OCI-LY7 (cell line): ENCODE data around the gene UBE2K. TPM values are rescaled to one million over a fixed set of nuclear protein-coding genes. Genes with fewer than 3 reads are reported as not detected.
A peak's percentile ranks its signal among the peaks of the same experiment; 100 is the strongest.

ENCODE experiments used
- BruUV-seq: library from RNA; stranded (reverse); fragments of 400-500 nt; replicated peaks from 2 replicates; lab custom pipeline; 2021; lab: Mats Ljungman, UMichigan
- CTCF ChIA-PET: fragments of 300-600 bp; sonication (Branson Sonifier 250); formaldehyde crosslinking; loops from one replicate; lab custom pipeline; 2022; ENCODE audit warnings: antibody characterized with exemption; ENCODE audit not compliant: unreplicated experiment; lab: Charles Lee
- POLR2A ChIA-PET: fragments of 300-600 bp; sonication (Branson Sonifier 250); formaldehyde crosslinking; loops from one replicate; lab custom pipeline; 2022; ENCODE audit warnings: antibody characterized with exemption; lab: Charles Lee
- DNase-seq: peaks from one replicate; pipeline ENCODE4 v3.0.0-alpha.2; 2015; ENCODE audit warnings: low spot score
- H2AFZ ChIP-seq: fragments of 200-600 bp; sonication (generic), shearing (Covaris generic); 2 replicates; pipeline ENCODE4 v1.6.1; 2014; ENCODE audit warnings: mild to moderate bottlenecking, antibody characterized with exemption, low read length, moderate library complexity
- H3K27ac ChIP-seq: fragments of 200-600 bp; sonication (generic); 2 replicates; pipeline ENCODE4 v1.5.1; 2014; ENCODE audit warnings: mixed run types, low read depth, mild to moderate bottlenecking, moderate library complexity, low read length, inconsistent platforms; ENCODE audit not compliant: poor library complexity, severe bottlenecking
- H3K36me3 ChIP-seq: fragments of 200-600 bp; sonication (generic); 2 replicates; pipeline ENCODE4 v1.6.1; 2014; ENCODE audit warnings: mild to moderate bottlenecking, antibody characterized with exemption, low read length, moderate library complexity, mixed read lengths; ENCODE audit not compliant: insufficient read depth
- H3K4me1 ChIP-seq: fragments of 200-600 bp; sonication (generic); 2 replicates; pipeline ENCODE4 v1.5.1; 2014; ENCODE audit warnings: mild to moderate bottlenecking, low read length; ENCODE audit not compliant: insufficient read depth, poor library complexity, severe bottlenecking
- H3K4me2 ChIP-seq: fragments of 200-600 bp; sonication (generic); 2 replicates; pipeline ENCODE4 v1.6.1; 2014; ENCODE audit warnings: mild to moderate bottlenecking, low read length
- H3K4me3 ChIP-seq: fragments of 200-600 bp; sonication (generic); 2 replicates; pipeline ENCODE4 v1.5.1; 2014; ENCODE audit warnings: mild to moderate bottlenecking, low read depth, low read length; ENCODE audit not compliant: poor library complexity, severe bottlenecking
- H3K79me2 ChIP-seq: fragments of 200-600 bp; sonication (generic); 2 replicates; pipeline ENCODE4 v1.6.1; 2016; ENCODE audit warnings: low read depth, mild to moderate bottlenecking, low read length, moderate library complexity, mixed read lengths; ENCODE audit not compliant: insufficient read depth
- H3K9me2 ChIP-seq: fragments of 200-600 bp; sonication (generic); 2 replicates; pipeline ENCODE4 v1.6.1; 2016; ENCODE audit warnings: mild to moderate bottlenecking, low read length, mixed read lengths; ENCODE audit not compliant: insufficient read depth
- H3K9me3 ChIP-seq: fragments of 200-600 bp; sonication (generic); 2 replicates; pipeline ENCODE4 v1.6.1; 2014; ENCODE audit warnings: mild to moderate bottlenecking, mixed run types, low read length, mixed read lengths
- H4K20me1 ChIP-seq: fragments of 200-600 bp; sonication (generic); 2 replicates; pipeline ENCODE4 v1.6.1; 2014; ENCODE audit warnings: mild to moderate bottlenecking, antibody characterized with exemption, low read length, moderate library complexity, mixed read lengths; ENCODE audit not compliant: insufficient read depth
- EZH2phosphoT487 ChIP-seq: fragments of 200-600 bp; sonication (generic); IDR thresholded peaks from 2 replicates; pipeline ENCODE4 v1.6.1; 2018; ENCODE audit warnings: low read depth, borderline replicate concordance, mild to moderate bottlenecking, mixed run types, antibody characterized with exemption, low read length, moderate library complexity, mixed read lengths
- intact Hi-C: fragments of 100-400 bp; cut with micrococcal nuclease; formaldehyde crosslinking; loops from one replicate; pipeline ENCODE4 v1.10.0; 2022; ENCODE audit not compliant: unreplicated experiment
- total RNA-seq, 2 experiments: library from RNA; depleted of rRNA in 1 of 2; stranded (reverse); fragments of >200 nt in 1 of 2; shearing (Covaris generic) in 1 of 2; gene quantifications; 2 replicates each; pipeline ENCODE4 v1.2.3, GENCODE V29; 2014 to 2022
- TF ChIP-seq, protein P1 (sequence below): fragments of 200-600 bp; sonication (generic); conservative IDR thresholded peaks from 2 replicates; pipeline ENCODE4 v1.5.1; 2014; ENCODE audit warnings: mild to moderate bottlenecking, antibody characterized with exemption, low read length, moderate library complexity, mixed read lengths

UBE2K gene
- total RNA-seq, 2 experiments from 2014 or later, result 20.8 to 88.0 TPM

DNA sequence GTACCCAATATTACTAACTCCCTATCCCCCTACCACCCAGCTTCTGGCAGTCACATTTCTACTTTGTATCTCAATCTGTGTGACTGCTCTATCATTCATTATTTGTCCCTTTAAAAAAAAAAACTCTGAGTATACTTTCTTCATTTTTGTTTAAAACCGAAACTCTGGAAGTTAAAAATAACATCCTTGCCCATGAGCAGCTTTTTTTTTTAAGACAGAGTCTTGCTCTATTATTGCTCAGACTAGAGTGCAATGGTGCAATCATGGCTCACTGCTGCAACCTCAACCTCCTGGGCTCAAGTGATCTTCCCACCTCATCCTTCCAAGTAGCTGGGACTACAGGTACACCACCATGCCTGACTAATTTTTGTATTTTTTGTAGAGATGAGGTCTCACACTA, 15.8 kb downstream of the UBE2K start:
- peak overlapping the region; percentile 58 for H3K4me2 ChIP-seq
- H3K79me2 ChIP-seq, result peaks cover 88% of the 10 kb centered on the region
- H4K20me1 ChIP-seq, result peaks cover 14% of the 10 kb centered on the region; the same call in 1 of the 2 replicates
- intact Hi-C loops, result no loop called here
- ChIA-PET POLR2A (interaction anchor here (0.6 to 1.0 kb wide), 3 partner anchors 9 to 68 kb away, joined by 3 to 7 read pairs (median 5); no protein-coding TSS in a partner anchor), CTCF (interaction anchor here (0.5 to 0.6 kb wide), 2 partner anchors 15 to 17 kb away, joined by 3 to 4 read pairs; no protein-coding TSS in a partner anchor)
- H3K36me3 ChIP-seq, result peaks cover 40% of the 10 kb centered on the region
- H3K9me2 ChIP-seq, result no peaks in the 10 kb centered on the region
- H3K4me3 ChIP-seq, result peak overlapping the region; percentile 6
- BruUV-seq, result no TSS peak
- H2AFZ ChIP-seq, result no peak overlapping the region
- no peaks in the 10 kb centered on the region for H3K9me3 ChIP-seq
- peak; percentile 21 for DNase-seq
- no peak for TF ChIP-seq EZH2phosphoT487
- TF ChIP-seq, protein P1, sequence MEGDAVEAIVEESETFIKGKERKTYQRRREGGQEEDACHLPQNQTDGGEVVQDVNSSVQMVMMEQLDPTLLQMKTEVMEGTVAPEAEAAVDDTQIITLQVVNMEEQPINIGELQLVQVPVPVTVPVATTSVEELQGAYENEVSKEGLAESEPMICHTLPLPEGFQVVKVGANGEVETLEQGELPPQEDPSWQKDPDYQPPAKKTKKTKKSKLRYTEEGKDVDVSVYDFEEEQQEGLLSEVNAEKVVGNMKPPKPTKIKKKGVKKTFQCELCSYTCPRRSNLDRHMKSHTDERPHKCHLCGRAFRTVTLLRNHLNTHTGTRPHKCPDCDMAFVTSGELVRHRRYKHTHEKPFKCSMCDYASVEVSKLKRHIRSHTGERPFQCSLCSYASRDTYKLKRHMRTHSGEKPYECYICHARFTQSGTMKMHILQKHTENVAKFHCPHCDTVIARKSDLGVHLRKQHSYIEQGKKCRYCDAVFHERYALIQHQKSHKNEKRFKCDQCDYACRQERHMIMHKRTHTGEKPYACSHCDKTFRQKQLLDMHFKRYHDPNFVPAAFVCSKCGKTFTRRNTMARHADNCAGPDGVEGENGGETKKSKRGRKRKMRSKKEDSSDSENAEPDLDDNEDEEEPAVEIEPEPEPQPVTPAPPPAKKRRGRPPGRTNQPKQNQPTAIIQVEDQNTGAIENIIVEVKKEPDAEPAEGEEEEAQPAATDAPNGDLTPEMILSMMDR, result no peak
- peaks cover 16% of the 10 kb centered on the region for H3K4me1 ChIP-seq
- H3K27ac ChIP-seq, result peak overlapping the region; percentile 15

DNA sequence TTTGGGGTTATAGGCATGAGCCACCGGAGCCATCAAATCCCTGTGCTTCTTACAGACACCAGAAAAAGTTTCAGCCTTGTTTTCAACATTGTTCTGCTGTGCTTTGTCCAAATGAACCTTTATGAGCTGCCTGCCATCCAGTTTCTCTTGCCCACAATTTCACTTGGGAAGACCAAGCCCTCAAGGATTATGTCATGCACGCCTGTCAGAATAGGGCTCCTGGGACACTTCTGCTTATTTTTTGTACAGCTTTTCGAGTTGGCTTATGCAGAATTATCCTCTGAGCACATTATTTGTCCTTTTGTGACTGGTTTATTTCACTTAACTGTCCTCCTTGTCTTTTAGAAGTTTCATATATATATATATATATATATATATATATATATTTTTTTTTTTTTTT, 16.2 kb downstream of the UBE2K start:
- Histone ChIP-seq H3K4me1 (peaks cover 16% of the 10 kb centered on the region), H3K27ac (peak overlapping the region; percentile 15)
- POLR2A ChIA-PET, result interaction anchor here (0.7 to 1.0 kb wide), 2 partner anchors 14 to 68 kb away, joined by 3 to 5 read pairs; no protein-coding TSS in a partner anchor

DNA sequence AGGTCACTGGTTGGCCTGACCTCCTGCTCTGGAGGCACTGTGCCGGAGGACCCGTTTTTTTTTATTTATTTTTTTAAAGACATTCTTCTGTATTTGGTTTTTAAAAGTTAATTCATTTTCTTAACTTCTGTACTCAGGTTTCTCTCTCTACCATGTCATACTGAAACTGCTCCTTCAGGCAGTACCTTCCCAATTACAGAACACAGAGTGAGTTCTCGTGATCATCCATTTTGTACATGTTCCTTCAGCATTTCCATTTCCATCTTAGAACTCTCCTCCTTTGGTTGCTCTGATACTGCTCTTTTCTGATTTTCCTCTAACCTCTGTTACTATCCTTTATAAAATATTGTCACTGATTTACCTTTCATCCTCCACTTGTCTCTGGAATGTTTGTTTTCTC, 17.9 kb downstream of the UBE2K start:
- no peak for DNase-seq
- H3K9me3 ChIP-seq, result no peaks in the 10 kb centered on the region
- intact Hi-C loops, result no loop called here
- no peaks in the 10 kb centered on the region for H3K9me2 ChIP-seq
- H3K4me2 ChIP-seq, result no peak overlapping the region
- ChIA-PET CTCF (no interaction called here), POLR2A (interaction anchor here (0.6 kb wide), 1 partner anchor 369 kb away, joined by 5 read pairs; no protein-coding TSS in a partner anchor)
- TF ChIP-seq EZH2phosphoT487, result no peak
- TF ChIP-seq, protein P1, result no peak
- peaks cover 86% of the 10 kb centered on the region for H3K79me2 ChIP-seq
- H3K4me3 ChIP-seq, result no peak overlapping the region
- H3K27ac ChIP-seq, result no peak overlapping the region
- no peak overlapping the region for H2AFZ ChIP-seq
- H4K20me1 ChIP-seq, result peaks cover 15% of the 10 kb centered on the region; the same call in 1 of the 2 replicates
- peaks cover 40% of the 10 kb centered on the region for H3K36me3 ChIP-seq
- BruUV-seq, result no TSS peak
- H3K4me1 ChIP-seq, result peaks cover 16% of the 10 kb centered on the region

More for the DNA sequence above, 16.2 kb downstream of the UBE2K start:
- intact Hi-C loops, result no loop called here
- no peak for DNase-seq
- H3K79me2 ChIP-seq, result peaks cover 86% of the 10 kb centered on the region
- no peaks in the 10 kb centered on the region for H3K9me2 ChIP-seq
- H3K9me3 ChIP-seq, result no peaks in the 10 kb centered on the region
- peaks cover 40% of the 10 kb centered on the region for H3K36me3 ChIP-seq
- H2AFZ ChIP-seq, result no peak overlapping the region
- H3K4me3 ChIP-seq, result peak overlapping the region; percentile 6
- peaks cover 14% of the 10 kb centered on the region; the same call in 1 of the 2 replicates for H4K20me1 ChIP-seq
- CTCF ChIA-PET, result no interaction called here
- no TSS peak for BruUV-seq
- no peak for TF ChIP-seq EZH2phosphoT487
- TF ChIP-seq, protein P1, result no peak
- peak overlapping the region; percentile 58 for H3K4me2 ChIP-seq
